RPMI8226 (cell line): Measurements from ENCODE around the gene MDM1.

Source experiments
- DNase-seq: peaks from one replicate; pipeline ENCODE4 v3.0.0-alpha.2; 2015

Gene MDM1

GRCh38 chr12:68356060-68356695, 24.0 kb upstream of the MDM1 start:
- no peak for DNase-seq

GRCh38 chr12:68354977-68355541, 22.9 kb upstream of the MDM1 start:
- DNase-seq: no peak

- DNase-seq: no peak
Observed at GRCh38 chr12:68352067-68352466, 19.9 kb upstream of the MDM1 start.

GRCh38 chr12:68350753-68351152, 18.6 kb upstream of the MDM1 start:
- no peak for DNase-seq

GRCh38 chr12:68349921-68350606, 17.9 kb upstream of the MDM1 start:
- DNase-seq: no peak

GRCh38 chr12:68349220-68349621, 17.1 kb upstream of the MDM1 start:
- no peak for DNase-seq

GRCh38 chr12:68348419-68348818, 16.3 kb upstream of the MDM1 start:
- no peak for DNase-seq

- DNase-seq: no peak
Observed at GRCh38 chr12:68345763-68346162, 13.6 kb upstream of the MDM1 start.

GRCh38 chr12:68344126-68344525, 12.0 kb upstream of the MDM1 start:
- DNase-seq: no peak

- no peak for DNase-seq
Observed at GRCh38 chr12:68342966-68343365, 10.8 kb upstream of the MDM1 start.

GRCh38 chr12:68341822-68342221, 9.7 kb upstream of the MDM1 start:
- no peak for DNase-seq

- no peak for DNase-seq
Observed at GRCh38 chr12:68340404-68341270, 8.5 kb upstream of the MDM1 start.

- no peak for DNase-seq
Observed at GRCh38 chr12:68336889-68337303, 4.7 kb upstream of the MDM1 start.

- no peak for DNase-seq
Observed at GRCh38 chr12:68335462-68335861, 3.3 kb upstream of the MDM1 start.

GRCh38 chr12:68334132-68334531, 2.0 kb upstream of the MDM1 start:
- DNase-seq: peak; percentile 25

- DNase-seq: no peak
Observed at GRCh38 chr12:68332728-68333630, 817 bp upstream of the MDM1 start.

- peak; percentile 23 for DNase-seq
Observed at GRCh38 chr12:68331500-68331868, 678 bp downstream of the MDM1 start.

- no peak for DNase-seq
Observed at GRCh38 chr12:68327896-68328295, 4.3 kb downstream of the MDM1 start.

- DNase-seq: no peak
Observed at GRCh38 chr12:68326716-68327115, 5.4 kb downstream of the MDM1 start.

- DNase-seq: no peak
Observed at GRCh38 chr12:68325966-68326365, 6.2 kb downstream of the MDM1 start.

GRCh38 chr12:68324531-68324930, 7.6 kb downstream of the MDM1 start:
- no peak for DNase-seq

- DNase-seq: no peak
Observed at GRCh38 chr12:68321140-68321539, 11.0 kb downstream of the MDM1 start.
